ENCODE results near the gene GPC5.

DNA sequence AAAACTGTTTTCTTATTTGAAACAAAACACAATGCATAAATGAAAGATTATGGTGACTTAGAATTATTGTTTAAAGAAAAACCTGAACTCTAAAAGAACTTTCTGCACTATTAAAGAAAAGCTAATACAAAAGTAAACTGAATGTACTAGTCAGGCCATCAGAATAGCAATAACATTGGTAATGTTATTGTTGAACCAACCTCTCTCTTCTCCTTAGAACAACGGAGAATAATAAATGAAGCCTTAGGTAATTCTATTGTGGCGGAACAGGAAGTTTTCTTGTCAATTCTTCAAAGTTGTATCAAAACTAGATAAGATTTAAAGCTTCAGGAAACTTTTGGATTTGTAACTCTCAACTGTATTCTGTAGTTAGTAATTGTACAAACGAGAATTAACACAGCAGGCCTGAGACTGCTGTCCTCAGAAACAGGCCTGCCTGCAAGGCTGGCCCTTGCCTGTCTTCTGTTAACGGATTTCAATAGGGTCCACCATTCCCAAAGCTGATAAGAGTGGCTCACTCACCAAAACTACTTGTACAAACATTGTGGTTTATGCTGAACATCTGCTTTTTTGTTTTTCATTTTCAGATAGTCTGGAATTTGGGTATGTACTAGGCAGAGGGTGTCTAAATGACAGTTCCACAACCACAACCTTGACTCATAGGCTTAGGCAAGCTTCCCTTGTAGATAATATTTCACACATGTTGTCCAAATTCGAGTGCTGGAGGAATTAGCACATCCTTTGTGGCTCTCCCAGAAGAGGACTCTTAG, 825.8 kb downstream of the GPC5 start:
- TF ChIP-seq CTCF (IDR thresholded peaks at IDR 0.05; ENCODE audit: control extremely low read depth in 1 of 3, insufficient read depth in 1 of 3, low read depth in 1 of 3, low read length in 3 of 3) (no peak), ZNF274 (IDR thresholded peaks at IDR 0.05; ENCODE audit: borderline replicate concordance, extremely low read depth, low read length) (no peak), SIN3A (conservative IDR thresholded peaks at IDR 0.05 in 1 of 2, IDR thresholded peaks at IDR 0.05 in 1 of 2; ENCODE audit: low read depth in 1 of 2, low read length in 2 of 2) (no peak), EZH2 (IDR thresholded peaks at IDR 0.05; ENCODE audit: low read depth, low read length, severe bottlenecking) (no peak), TBP (IDR thresholded peaks at IDR 0.05; ENCODE audit: low read depth, low read length) (no peak), POLR2A (IDR thresholded peaks at IDR 0.05; ENCODE audit: control extremely low read depth in 1 of 2, low read depth in 2 of 2, low read length in 2 of 2) (no peak), KDM1A (IDR thresholded peaks at IDR 0.05; ENCODE audit: borderline replicate concordance, low read length) (no peak), POLR2AphosphoS5 (IDR thresholded peaks at IDR 0.05; ENCODE audit: low read depth, low read length) (no peak), HDAC6 (IDR thresholded peaks at IDR 0.05; ENCODE audit: low read depth, low read length) (no peak), RFX5 (IDR thresholded peaks at IDR 0.05; ENCODE audit: borderline replicate concordance, low read depth, low read length) (no peak), NRF1 (IDR thresholded peaks at IDR 0.05; ENCODE audit: low read depth, low read length) (no peak), TAF1 (IDR thresholded peaks at IDR 0.05; ENCODE audit: low read depth, low read length) (no peak), GABPA (IDR thresholded peaks at IDR 0.05; ENCODE audit: borderline replicate concordance, insufficient read depth, low read length) (no peak)

Measured in H1 (cell line).